ENCODE measurements around the gene PLCH2.
"Not testable (repeated sequence)": the region's sequence is repeated elsewhere in the genome, so short reads cannot be mapped to it uniquely, and the experiment has no call there.

Gene PLCH2

GRCh38 chr1:2546515-2547209, 70.6 kb downstream of the PLCH2 start:
- DNase-seq (ENCODE audit: low read depth), result peak; percentile 94

DNA sequence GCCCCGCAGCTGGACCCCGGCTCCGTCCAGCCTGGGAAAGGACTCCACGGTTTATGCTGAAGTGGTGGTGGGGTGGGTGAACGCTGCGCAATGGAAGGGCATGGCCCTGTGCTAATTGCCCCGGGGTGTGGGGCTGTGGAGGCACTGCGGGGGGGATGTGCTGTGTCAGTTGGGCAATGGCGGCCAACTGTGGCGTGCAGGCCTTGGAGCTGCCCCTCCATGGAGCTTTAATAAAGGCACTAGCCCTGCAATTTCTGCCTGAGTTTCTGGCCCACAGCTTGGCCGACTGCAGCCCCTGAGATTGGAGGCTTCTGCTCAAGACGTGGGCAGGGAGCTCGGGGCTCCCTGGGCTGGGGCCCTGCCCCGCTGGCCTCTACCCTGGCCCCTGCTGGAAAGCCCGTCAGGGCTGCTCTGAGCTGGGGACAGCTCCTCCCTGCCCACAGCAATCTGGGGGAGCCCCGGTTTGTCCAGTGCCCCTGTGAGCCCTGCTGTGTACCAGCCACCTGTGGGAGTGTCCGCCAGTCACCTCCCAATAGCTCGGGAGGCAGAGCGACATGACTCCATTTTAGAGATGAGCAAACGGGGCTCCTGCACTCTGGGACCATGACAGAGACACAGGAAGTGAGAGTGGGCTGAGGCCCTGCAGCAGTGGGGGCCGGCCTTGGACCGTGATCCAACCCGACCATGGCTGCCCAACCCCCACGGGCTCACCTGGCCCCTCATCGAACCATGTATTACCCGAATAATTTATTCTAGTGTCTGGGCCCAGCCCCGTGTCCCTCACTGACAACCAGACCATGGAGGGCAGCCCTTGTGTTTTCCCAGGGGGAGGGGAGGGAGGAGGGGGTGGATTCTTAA, 71.3 kb downstream of the PLCH2 start:
- no peak for DNase-seq (ENCODE audit: low read depth)

GRCh38 chr1:2548068-2548589, 72.0 kb downstream of the PLCH2 start:
- no peak for DNase-seq (ENCODE audit: low read depth)

GRCh38 chr1:2549367-2550029, 73.4 kb downstream of the PLCH2 start:
- not testable (repeated sequence) for DNase-seq (ENCODE audit: low read depth)

GRCh38 chr1:2550309-2550861, 74.3 kb downstream of the PLCH2 start:
- not testable (repeated sequence) for DNase-seq (ENCODE audit: low read depth)

GRCh38 chr1:2551544-2551943, 75.5 kb downstream of the PLCH2 start:
- DNase-seq (ENCODE audit: low read depth), result not testable (repeated sequence)

DNA sequence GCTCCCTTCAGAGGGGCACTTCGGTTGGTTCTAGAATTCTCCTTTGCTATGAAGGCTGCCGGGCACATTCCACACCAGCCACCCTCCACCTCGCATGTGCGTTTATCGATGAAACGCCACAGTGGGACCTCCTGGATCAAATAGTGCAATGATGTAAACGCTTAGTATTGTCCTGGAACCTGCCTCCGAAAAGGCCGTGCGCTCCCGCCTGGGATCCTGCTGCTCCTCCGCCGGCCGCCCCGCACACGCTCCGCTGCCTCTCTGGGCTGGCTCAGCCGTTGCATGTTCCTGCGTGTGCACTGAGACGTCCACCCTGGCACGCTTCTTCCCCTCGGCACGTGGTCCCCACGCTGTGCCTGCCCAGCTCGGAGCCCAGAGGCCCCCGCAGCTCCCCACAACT, 76.1 kb downstream of the PLCH2 start:
- DNase-seq (ENCODE audit: low read depth), result no peak

- not testable (repeated sequence) for DNase-seq (ENCODE audit: low read depth)
Measured at GRCh38 chr1:2553076-2553475, 77.0 kb downstream of the PLCH2 start.

DNA sequence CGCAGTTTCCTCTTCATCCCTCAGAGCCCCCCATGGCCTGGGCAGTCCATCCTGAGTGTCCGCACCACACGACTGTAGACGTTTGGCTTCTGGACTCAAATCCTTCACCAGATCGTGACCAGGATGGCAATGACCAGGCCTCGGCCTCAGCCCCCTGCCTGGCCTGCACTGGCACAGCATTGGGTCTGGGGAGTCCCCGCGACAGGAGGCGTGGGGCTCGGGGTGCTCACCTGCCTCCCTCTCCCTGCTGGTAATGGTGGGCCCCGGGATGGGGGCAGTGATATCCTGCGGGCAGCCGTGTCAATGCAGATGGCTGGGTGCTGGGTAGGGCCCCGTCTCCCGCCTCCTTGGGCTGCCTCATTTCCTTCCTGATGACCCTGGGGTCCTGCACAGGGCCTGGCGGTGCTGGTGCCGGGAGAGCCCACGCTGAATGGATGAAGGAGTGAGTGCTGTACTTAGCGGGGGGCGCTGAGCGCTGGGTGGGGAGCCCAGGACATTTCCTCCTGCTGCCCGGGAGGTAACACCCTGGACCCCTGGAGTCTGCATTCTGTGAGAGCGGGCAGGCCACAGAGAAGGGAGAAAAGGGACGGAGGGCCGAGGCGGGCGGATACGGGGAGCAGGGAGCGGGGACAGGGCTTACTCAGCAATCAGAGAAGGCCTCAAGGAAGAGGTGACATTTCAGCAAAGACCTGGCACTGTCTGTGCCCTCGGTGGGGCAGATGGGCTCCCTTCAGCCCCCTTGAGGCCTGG, 78.0 kb downstream of the PLCH2 start:
- no peak for DNase-seq (ENCODE audit: low read depth)

- peak; percentile 52 for DNase-seq (ENCODE audit: low read depth)
Measured at GRCh38 chr1:2554621-2555387, 78.7 kb downstream of the PLCH2 start.
